Smooth muscle cell (in vitro differentiated cells): ENCODE measurements around the gene TRIM24. TPM values are rescaled to one million over a fixed set of nuclear protein-coding genes. Genes with fewer than 3 reads are reported as not detected.

Experiments used
- DNase-seq: peaks from one replicate; lab custom pipeline; 2025; ENCODE audit not compliant: unreplicated experiment; lab: John Stamatoyannopoulos, UW
- H2AFZ ChIP-seq: fragments of 200-600 bp; sonication (generic); 2 replicates; pipeline ENCODE4 v1.6.0; 2016; ENCODE audit warnings: antibody characterized with exemption, low read depth, mild to moderate bottlenecking
- H3F3A ChIP-seq: fragments of 200-600 bp; sonication (generic); 2 replicates; pipeline ENCODE4 v1.6.0; 2017; ENCODE audit warnings: antibody characterized with exemption, low read depth
- H3K27ac ChIP-seq: fragments of 200-600 bp; sonication (generic); 2 replicates; pipeline ENCODE4 v1.5.1; 2016; ENCODE audit warnings: low read depth, mild to moderate bottlenecking
- H3K27me3 ChIP-seq: fragments of 200-600 bp; sonication (generic); 2 replicates; pipeline ENCODE4 v1.6.1; 2016; ENCODE audit warnings: low read depth, mild to moderate bottlenecking
- H3K36me3 ChIP-seq: fragments of 200-600 bp; sonication (generic); 2 replicates; pipeline ENCODE4 v1.5.1; 2016; ENCODE audit warnings: low read depth
- H3K4me1 ChIP-seq: fragments of 200-600 bp; sonication (generic); 2 replicates; pipeline ENCODE4 v1.5.1; 2016; ENCODE audit warnings: low read depth
- H3K4me2 ChIP-seq: fragments of 200-600 bp; sonication (generic); 2 replicates; pipeline ENCODE4 v1.6.0; 2016; ENCODE audit warnings: mild to moderate bottlenecking
- H3K4me3 ChIP-seq: fragments of 200-600 bp; sonication (generic); 2 replicates; pipeline ENCODE4 v1.5.1; 2016; ENCODE audit warnings: mild to moderate bottlenecking
- H3K79me2 ChIP-seq: fragments of 200-600 bp; sonication (generic); 2 replicates; pipeline ENCODE4 v1.6.0; 2016; ENCODE audit warnings: low read depth, mild to moderate bottlenecking
- H3K9ac ChIP-seq: fragments of 200-600 bp; sonication (generic); 2 replicates; pipeline ENCODE4 v1.6.0; 2016; ENCODE audit warnings: low read depth
- H3K9me3 ChIP-seq: fragments of 200-600 bp; sonication (generic); replicated peaks from 2 replicates; pipeline ENCODE4 v1.5.1; 2016; ENCODE audit warnings: low read depth
- H4K20me1 ChIP-seq: fragments of 200-600 bp; sonication (generic); 2 replicates; pipeline ENCODE4 v1.6.0; 2016; ENCODE audit warnings: low read depth
- CTCF ChIP-seq: fragments of 200-600 bp; sonication (generic); IDR thresholded peaks from 2 replicates; pipeline ENCODE4 v1.5.1; 2017; ENCODE audit warnings: borderline replicate concordance, mild to moderate bottlenecking, antibody characterized with exemption; ENCODE audit not compliant: insufficient read depth, poor library complexity, severe bottlenecking
- WGBS: methylation state at CpG from one replicate; pipeline ENCODE4 v1.1.7; 2016; ENCODE audit warnings: low lambda C conversion rate; 5-methylcytosine and 5-hydroxymethylcytosine counted together
- polyA plus RNA-seq: library from polyadenylated mRNA; unstranded; fragments of >200 nt; fragmentation: Nextera tagmentation; extraction: Ambion mirVana; gene quantifications from 2 replicates; pipeline ENCODE4 v1.2.1, GENCODE V29; 2016
- total RNA-seq: library from RNA; depleted of rRNA; stranded (reverse); fragments of >200 nt; gene quantifications from 2 replicates; pipeline ENCODE4 v1.2.3, GENCODE V29; 2014

Gene TRIM24
- total and polyA plus RNA-seq, 2 experiments from 2014 or later = 24.9 to 60.7 TPM

- no peak for TF ChIP-seq CTCF
- no peaks in the 10 kb centered on the region for H3K36me3 ChIP-seq
- no peak overlapping the region for H3K4me2 ChIP-seq
- no peaks in the 10 kb centered on the region for H3K27me3 ChIP-seq
- H3F3A ChIP-seq = no peaks in the 10 kb centered on the region
- no peak overlapping the region for H3K4me3 ChIP-seq
- no peak overlapping the region for H3K27ac ChIP-seq
- no peak overlapping the region for H2AFZ ChIP-seq
- H3K4me1 ChIP-seq = no peaks in the 10 kb centered on the region
- H3K79me2 ChIP-seq = no peaks in the 10 kb centered on the region
- DNase-seq = no peak
- WGBS = 98% methylated on average over 10 of the region's 10 CpGs
- H3K9me3 ChIP-seq = no peaks in the 10 kb centered on the region
- H3K9ac ChIP-seq = no peak overlapping the region
- no peaks in the 10 kb centered on the region for H4K20me1 ChIP-seq
These were observed 158.4 kb downstream of the TRIM24 start for GRCh38 chr7:138618506-138618905.

- Histone ChIP-seq H3K4me2 (no peak overlapping the region), H3K9ac (no peak overlapping the region), H3K9me3 (no peaks in the 10 kb centered on the region), H3K4me3 (no peak overlapping the region), H3F3A (no peaks in the 10 kb centered on the region), H3K4me1 (no peaks in the 10 kb centered on the region), H4K20me1 (no peaks in the 10 kb centered on the region), H3K27me3 (no peaks in the 10 kb centered on the region), H3K27ac (no peak overlapping the region), H3K36me3 (no peaks in the 10 kb centered on the region), H3K79me2 (no peaks in the 10 kb centered on the region), H2AFZ (no peak overlapping the region)
- DNase-seq = no peak
- no peak for TF ChIP-seq CTCF
These were observed 158.9 kb downstream of the TRIM24 start for GRCh38 chr7:138618933-138619332.

- no peaks in the 10 kb centered on the region for H3K79me2 ChIP-seq
- WGBS = 91% methylated on average over 1 of the region's 1 CpG
These were observed 162.8 kb downstream of the TRIM24 start for GRCh38 chr7:138622841-138623240.

More at GRCh38 chr7:138622841-138623240, 162.8 kb downstream of the TRIM24 start:
- Histone ChIP-seq H2AFZ (no peak overlapping the region), H3K36me3 (no peaks in the 10 kb centered on the region), H4K20me1 (no peaks in the 10 kb centered on the region), H3K4me3 (no peak overlapping the region), H3K4me1 (no peaks in the 10 kb centered on the region), H3K27ac (no peak overlapping the region), H3K9ac (no peak overlapping the region), H3K27me3 (no peaks in the 10 kb centered on the region), H3K4me2 (no peak overlapping the region), H3K9me3 (no peaks in the 10 kb centered on the region), H3F3A (no peaks in the 10 kb centered on the region)
- DNase-seq = no peak
- no peak for TF ChIP-seq CTCF
